Vagina (tissue), 2 donors: Measurements from ENCODE around the gene ZNF438.

Experiments
- CTCF ChIP-seq, 3 experiments: fragments of 450-650 bp in 2 of 3; fragments of 200-600 bp in 1 of 3; sonication (generic) in 1 of 3; IDR thresholded peaks; one replicate each; pipeline ENCODE4 v1.5.1; 2017 to 2019; ENCODE audit warnings: antibody characterized with exemption in 3 of 3, mild to moderate bottlenecking in 2 of 3, moderate library complexity in 2 of 3
- POLR2A ChIP-seq, 2 donors: fragments of 450-650 bp; IDR thresholded peaks; one replicate each; pipeline ENCODE4 v1.6.1; 2017; ENCODE audit warnings: antibody characterized with exemption in 2 of 2, mild to moderate bottlenecking in 2 of 2, moderate library complexity in 2 of 2
- POLR2AphosphoS5 ChIP-seq, 2 donors: sonication (generic); formaldehyde crosslinking; IDR thresholded peaks; one replicate each; pipeline ENCODE4 v1.9.0; 2017; ENCODE audit warnings: antibody characterized with exemption in 2 of 2, mild to moderate bottlenecking in 2 of 2, low read depth in 1 of 2; ENCODE audit not compliant: insufficient read depth in 1 of 2

GRCh38 chr10:30870896-30871295 is 160.8 kb downstream of the ZNF438 start:
- no peak for TF ChIP-seq POLR2AphosphoS5 (IDR thresholded peaks at IDR 0.05; ENCODE audit: insufficient read depth in 1 of 2, low read depth in 1 of 2)
- TF ChIP-seq POLR2A (IDR thresholded peaks at IDR 0.05): no peak
- TF ChIP-seq CTCF (IDR thresholded peaks at IDR 0.05): no peak
